Epithelial cell of proximal tubule (primary cell): Measurements from ENCODE around the gene ASPRV1. TPM values are rescaled to one million over a fixed set of nuclear protein-coding genes. Genes with fewer than 3 reads are reported as not detected.

Experiments used
- DNase-seq: peaks from one replicate; pipeline ENCODE4 v3.0.0-alpha.2; 2011; ENCODE audit warnings: low read depth
- H3K4me3 ChIP-seq: 2 replicates; pipeline ENCODE4 v1.5.1; 2011; ENCODE audit warnings: low read depth, mild to moderate bottlenecking, low read length
- CTCF ChIP-seq: conservative IDR thresholded peaks from 2 replicates; pipeline ENCODE4 v1.5.1; 2012; ENCODE audit warnings: low read depth, mild to moderate bottlenecking, low read length
- total RNA-seq: library from RNA; depleted of rRNA; stranded (reverse); fragments of >200 nt; gene quantifications from 2 replicates; pipeline ENCODE4 v1.2.3, GENCODE V29; 2015

ASPRV1 gene
- total RNA-seq, 1 donor from 2014 or later: 0.69 TPM

- no peak for TF ChIP-seq CTCF
- DNase-seq: no peak
- H3K4me3 ChIP-seq: no peak overlapping the region
Measured at GRCh38 chr2:69972822-69973221, 11.4 kb upstream of the ASPRV1 start.

GRCh38 chr2:69969991-69970390 lies 8.6 kb upstream of the ASPRV1 start:
- DNase-seq: no peak
- H3K4me3 ChIP-seq: no peak overlapping the region
- no peak for TF ChIP-seq CTCF

GRCh38 chr2:69969126-69969983 lies 7.9 kb upstream of the ASPRV1 start:
- DNase-seq: no peak

GRCh38 chr2:69968609-69969008 lies 7.2 kb upstream of the ASPRV1 start:
- no peak for TF ChIP-seq CTCF

More at GRCh38 chr2:69969126-69969983, 7.9 kb upstream of the ASPRV1 start:
- no peak overlapping the region for H3K4me3 ChIP-seq
- TF ChIP-seq CTCF: no peak

GRCh38 chr2:69966496-69966895 lies 5.1 kb upstream of the ASPRV1 start:
- no peak overlapping the region for H3K4me3 ChIP-seq
- TF ChIP-seq CTCF: no peak
- DNase-seq: no peak

More at GRCh38 chr2:69968609-69969008, 7.2 kb upstream of the ASPRV1 start:
- no peak overlapping the region for H3K4me3 ChIP-seq
- no peak for DNase-seq

GRCh38 chr2:69965756-69966445 lies 4.5 kb upstream of the ASPRV1 start:
- DNase-seq: no peak
- no peak overlapping the region for H3K4me3 ChIP-seq
- no peak for TF ChIP-seq CTCF
